T-helper 1 cell treated with Interleukin-12 subunit alpha and Interleukin-12 subunit beta and Interleukin-4 antibody, amounts not matched to agents 30 μg/mL and 1 μg/mL, for 36 hours (primary cell): ENCODE results near the gene NQO2.
A peak's percentile ranks its signal among the peaks of the same experiment; 100 is the strongest.
"Not testable (repeated sequence)": the region's sequence is repeated elsewhere in the genome, so short reads cannot be mapped to it uniquely, and the experiment has no call there.

ENCODE experiments used
- H3K27ac Mint-ChIP-seq: one replicate; pipeline ENCODE4 v1.8.0; 2021; ENCODE audit warnings: mild to moderate bottlenecking, mixed read lengths
- H3K27me3 Mint-ChIP-seq: one replicate; pipeline ENCODE4 v1.8.0; 2021; ENCODE audit warnings: low read depth, mixed read lengths
- H3K36me3 Mint-ChIP-seq: one replicate; pipeline ENCODE4 v1.8.0; 2021; ENCODE audit warnings: low read depth, mixed read lengths
- H3K4me1 Mint-ChIP-seq: one replicate; pipeline ENCODE4 v1.8.0; 2021; ENCODE audit warnings: low read depth, mixed read lengths
- H3K4me3 Mint-ChIP-seq: one replicate; pipeline ENCODE4 v1.8.0; 2021; ENCODE audit warnings: mild to moderate bottlenecking, moderate library complexity, mixed read lengths
- H3K9me3 Mint-ChIP-seq: one replicate; pipeline ENCODE4 v1.8.0; 2021; ENCODE audit warnings: mixed read lengths

Gene NQO2

GRCh38 chr6:2989332-2990247, 10.1 kb upstream of the NQO2 start:
- Mint-ChIP-seq H3K27me3 (peaks cover 3% of the 10 kb centered on the region), H3K27ac (peak overlapping the region; percentile 97), H3K4me1 (peaks cover 22% of the 10 kb centered on the region), H3K9me3 (no peaks in the 10 kb centered on the region), H3K4me3 (peak overlapping the region; percentile 87), H3K36me3 (no peaks in the 10 kb centered on the region)

GRCh38 chr6:2990248-2990931, 9.3 kb upstream of the NQO2 start:
- no peaks in the 10 kb centered on the region for H3K36me3 Mint-ChIP-seq
- H3K27me3 Mint-ChIP-seq = peaks cover 3% of the 10 kb centered on the region
- H3K9me3 Mint-ChIP-seq = no peaks in the 10 kb centered on the region
- peaks cover 22% of the 10 kb centered on the region for H3K4me1 Mint-ChIP-seq
- H3K4me3 Mint-ChIP-seq = peak overlapping the region; percentile 87
- H3K27ac Mint-ChIP-seq = peak overlapping the region; percentile 97

DNA sequence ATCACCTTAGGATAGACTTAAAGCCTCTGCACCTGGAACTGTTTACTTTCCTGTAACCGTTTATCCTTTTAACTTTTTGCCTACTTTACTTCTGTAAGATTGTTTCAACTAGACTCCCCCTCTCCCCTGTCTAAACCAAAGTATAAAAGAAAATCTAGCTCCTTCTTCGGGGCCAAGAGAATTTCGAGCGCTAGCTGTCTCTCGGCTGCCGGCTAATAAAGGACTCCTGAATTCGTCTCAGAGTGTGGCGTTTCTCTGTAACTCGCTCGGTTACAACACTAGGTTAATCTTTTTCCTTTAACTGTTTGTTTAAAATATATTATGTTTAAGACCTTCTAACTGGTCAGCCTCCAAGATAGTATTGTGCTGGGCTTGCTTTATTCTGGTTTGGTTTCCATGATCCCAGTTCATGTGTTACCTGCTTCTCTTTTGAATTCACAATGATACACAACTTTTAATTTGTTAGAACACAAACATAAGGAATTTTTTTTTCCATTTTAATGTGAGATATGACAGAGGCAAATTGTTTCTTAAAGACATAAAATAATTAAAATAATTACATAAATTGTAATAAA, 8.7 kb upstream of the NQO2 start:
- H3K36me3 Mint-ChIP-seq = no peaks in the 10 kb centered on the region
- peak overlapping the region; percentile 97 for H3K27ac Mint-ChIP-seq
- peak overlapping the region; percentile 87 for H3K4me3 Mint-ChIP-seq
- H3K9me3 Mint-ChIP-seq = no peaks in the 10 kb centered on the region
- H3K27me3 Mint-ChIP-seq = peaks cover under 1% of the 10 kb centered on the region
- peaks cover 22% of the 10 kb centered on the region for H3K4me1 Mint-ChIP-seq

- no peaks in the 10 kb centered on the region for H3K9me3 Mint-ChIP-seq
- no peaks in the 10 kb centered on the region for H3K27me3 Mint-ChIP-seq
- no peak overlapping the region for H3K27ac Mint-ChIP-seq
- no peaks in the 10 kb centered on the region for H3K36me3 Mint-ChIP-seq
- H3K4me1 Mint-ChIP-seq = peaks cover 20% of the 10 kb centered on the region
- no peak overlapping the region for H3K4me3 Mint-ChIP-seq
These were observed 7.2 kb upstream of the NQO2 start for GRCh38 chr6:2992330-2992979.

GRCh38 chr6:2993755-2994317, 5.9 kb upstream of the NQO2 start:
- no peak overlapping the region for H3K27ac Mint-ChIP-seq
- H3K36me3 Mint-ChIP-seq = no peaks in the 10 kb centered on the region
- H3K4me3 Mint-ChIP-seq = no peak overlapping the region
- H3K27me3 Mint-ChIP-seq = no peaks in the 10 kb centered on the region
- no peaks in the 10 kb centered on the region for H3K9me3 Mint-ChIP-seq
- H3K4me1 Mint-ChIP-seq = peaks cover 19% of the 10 kb centered on the region

DNA sequence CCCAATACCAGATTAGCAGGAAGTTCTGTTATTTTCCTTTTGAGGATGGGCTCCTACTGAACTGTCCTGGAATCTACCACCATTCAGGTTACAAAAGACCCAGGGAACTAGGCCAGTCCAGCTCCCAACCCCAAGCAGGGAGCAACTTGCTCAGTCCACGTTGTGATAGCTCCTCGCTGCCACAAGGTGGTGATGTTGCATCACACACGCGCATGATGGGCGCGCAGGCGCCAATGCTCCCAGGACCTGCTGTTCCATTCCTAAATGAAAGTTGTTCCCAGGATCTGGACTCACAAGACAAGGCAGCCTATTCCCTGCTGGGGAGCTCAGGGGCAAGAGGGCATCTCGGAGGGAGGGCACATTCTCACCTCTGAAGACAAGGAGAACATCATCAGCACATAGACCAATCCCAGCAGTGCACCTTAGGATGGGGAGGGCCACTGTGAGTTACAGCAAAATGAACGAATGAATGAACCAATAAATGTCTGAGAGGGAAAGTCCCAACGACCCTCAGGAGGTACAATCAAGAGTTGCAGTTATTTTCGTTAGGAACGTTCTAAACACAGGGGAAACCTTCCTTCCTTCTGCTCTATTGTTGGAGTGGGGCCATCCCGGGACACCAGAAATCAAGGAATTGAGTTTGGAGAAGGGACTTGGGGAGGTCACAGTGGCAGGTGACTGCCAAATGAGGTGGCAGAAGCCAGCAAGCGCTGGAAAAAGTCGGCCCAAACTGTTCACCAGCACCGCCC, 1.3 kb upstream of the NQO2 start:
- Mint-ChIP-seq H3K4me3 (peak overlapping the region; percentile 90), H3K27ac (peak overlapping the region; percentile 50), H3K4me1 (peaks cover 23% of the 10 kb centered on the region)
- not testable (repeated sequence) for H3K27me3 Mint-ChIP-seq, H3K36me3 Mint-ChIP-seq, H3K9me3 Mint-ChIP-seq

- peak overlapping the region; percentile 86 for H3K27ac Mint-ChIP-seq
- no peaks in the 10 kb centered on the region for H3K27me3 Mint-ChIP-seq
- no peaks in the 10 kb centered on the region for H3K9me3 Mint-ChIP-seq
- H3K4me3 Mint-ChIP-seq = peak overlapping the region; percentile 90
- peaks cover 4% of the 10 kb centered on the region for H3K36me3 Mint-ChIP-seq
- peaks cover 23% of the 10 kb centered on the region for H3K4me1 Mint-ChIP-seq
These were observed 586 bp upstream of the NQO2 start for GRCh38 chr6:2998998-2999617.

GRCh38 chr6:3001146-3001772, 1.6 kb downstream of the NQO2 start:
- no peak overlapping the region for H3K27ac Mint-ChIP-seq
- no peaks in the 10 kb centered on the region for H3K27me3 Mint-ChIP-seq
- peak overlapping the region; percentile 87 for H3K4me3 Mint-ChIP-seq
- peaks cover 23% of the 10 kb centered on the region for H3K4me1 Mint-ChIP-seq
- peaks cover 20% of the 10 kb centered on the region for H3K36me3 Mint-ChIP-seq
- H3K9me3 Mint-ChIP-seq = no peaks in the 10 kb centered on the region

DNA sequence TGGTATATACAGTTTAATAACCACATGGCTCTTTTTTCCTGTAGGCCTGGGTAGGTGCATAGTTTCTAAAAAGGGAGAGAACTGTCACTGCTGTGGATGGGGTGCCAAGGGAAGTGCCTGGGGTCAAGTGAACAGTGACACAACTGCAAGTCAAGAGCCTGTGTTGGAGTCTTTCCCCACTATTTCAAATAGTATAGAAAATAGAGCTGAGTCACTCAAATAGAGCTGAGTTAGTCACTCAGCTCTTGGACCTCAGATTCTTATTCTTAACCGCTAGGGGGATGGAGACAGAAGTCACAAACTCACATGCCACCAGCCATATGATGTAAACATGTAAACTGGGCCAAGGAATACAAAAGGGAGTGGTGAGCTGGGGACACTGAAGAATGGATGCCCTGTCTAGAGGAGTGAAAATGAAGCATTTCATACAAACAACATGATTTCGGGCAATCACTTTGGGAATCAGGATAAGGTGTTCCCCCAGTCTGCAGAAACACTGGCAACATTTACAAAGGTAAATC, 2.1 kb downstream of the NQO2 start:
- peak overlapping the region; percentile 44 for H3K4me3 Mint-ChIP-seq
- peaks cover 23% of the 10 kb centered on the region for H3K4me1 Mint-ChIP-seq
- no peaks in the 10 kb centered on the region for H3K27me3 Mint-ChIP-seq
- H3K9me3 Mint-ChIP-seq = no peaks in the 10 kb centered on the region
- peaks cover 25% of the 10 kb centered on the region for H3K36me3 Mint-ChIP-seq
- no peak overlapping the region for H3K27ac Mint-ChIP-seq

GRCh38 chr6:3003226-3003625, 3.5 kb downstream of the NQO2 start:
- not testable (repeated sequence) for H3K27me3 Mint-ChIP-seq, H3K9me3 Mint-ChIP-seq, H3K27ac Mint-ChIP-seq
- H3K36me3 Mint-ChIP-seq = peaks cover 37% of the 10 kb centered on the region
- H3K4me1 Mint-ChIP-seq = peaks cover 19% of the 10 kb centered on the region
- peak overlapping the region; percentile 47 for H3K4me3 Mint-ChIP-seq

DNA sequence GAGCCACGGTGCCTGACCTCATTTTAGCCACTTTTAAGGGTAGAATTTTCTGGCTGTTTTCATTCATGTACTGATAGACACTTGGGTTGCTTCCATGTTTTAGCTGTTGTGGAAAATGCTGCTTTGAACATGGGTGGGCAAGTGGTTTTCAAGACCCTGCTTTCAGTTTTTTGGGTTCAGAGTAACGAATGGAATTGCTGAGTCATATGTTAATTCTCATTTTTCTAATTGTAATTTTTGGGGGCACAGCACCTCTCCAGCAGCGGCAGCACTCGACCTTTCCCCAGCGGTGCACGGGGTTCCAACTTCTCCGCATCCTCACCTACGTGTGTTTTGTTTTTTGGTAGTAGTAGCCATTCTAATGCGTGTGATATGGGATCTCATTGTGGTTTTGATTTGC, 5.4 kb downstream of the NQO2 start:
- Mint-ChIP-seq H3K27ac (no peak overlapping the region), H3K9me3 (peaks cover 10% of the 10 kb centered on the region), H3K4me3 (no peak overlapping the region), H3K4me1 (peaks cover 12% of the 10 kb centered on the region), H3K27me3 (no peaks in the 10 kb centered on the region), H3K36me3 (peaks cover 54% of the 10 kb centered on the region)

DNA sequence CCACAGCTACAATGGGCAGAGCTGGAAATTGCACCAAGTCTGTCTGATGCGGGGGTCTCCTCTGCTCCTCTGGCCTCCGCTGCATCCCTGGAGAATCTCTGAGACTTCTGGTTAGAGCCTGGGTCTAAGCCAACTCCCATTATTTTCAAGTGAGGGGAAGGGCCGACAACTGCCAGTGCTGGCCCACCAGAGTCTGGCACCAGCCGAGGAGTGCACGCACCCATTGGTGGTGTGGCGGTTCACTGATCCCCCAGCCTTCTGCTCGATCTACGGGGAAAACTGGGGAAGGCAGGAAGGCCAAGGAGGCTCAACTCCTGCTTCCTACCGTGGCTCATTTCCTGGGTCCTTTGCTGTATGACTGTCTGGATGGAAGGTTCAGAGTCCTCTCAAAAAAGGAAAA, 6.2 kb downstream of the NQO2 start:
- Mint-ChIP-seq H3K4me3 (no peak overlapping the region), H3K27ac (no peak overlapping the region), H3K9me3 (peaks cover 18% of the 10 kb centered on the region), H3K36me3 (peaks cover 62% of the 10 kb centered on the region), H3K4me1 (peaks cover 12% of the 10 kb centered on the region), H3K27me3 (no peaks in the 10 kb centered on the region)

- Mint-ChIP-seq H3K4me1 (peaks cover 12% of the 10 kb centered on the region), H3K27ac (no peak overlapping the region), H3K27me3 (no peaks in the 10 kb centered on the region), H3K9me3 (peaks cover 24% of the 10 kb centered on the region), H3K4me3 (no peak overlapping the region), H3K36me3 (peaks cover 68% of the 10 kb centered on the region)
These were observed 6.8 kb downstream of the NQO2 start for GRCh38 chr6:3006476-3006875.
